Measurements from ENCODE around the gene TTLL5. TPM values are rescaled to one million over a fixed set of nuclear protein-coding genes. Genes with fewer than 3 reads are reported as not detected.

The TTLL5 gene
- total RNA-seq, 2 donors from 2014 or later, result 26.5 to 37.3 TPM

- H3K4me1 ChIP-seq, result no peaks in the 10 kb centered on the region
- no peak for DNase-seq
- H3K4me3 ChIP-seq, result no peak overlapping the region
- no peak for TF ChIP-seq CTCF (IDR thresholded peaks at IDR 0.05)
- no peak overlapping the region for H3K27ac ChIP-seq
- no peaks in the 10 kb centered on the region for H3K36me3 ChIP-seq
- H3K27me3 ChIP-seq, result no peaks in the 10 kb centered on the region
- no peaks in the 10 kb centered on the region for H3K9me3 ChIP-seq
- no peak overlapping the region for H3K9ac ChIP-seq (ENCODE audit: low read depth in 2 of 2, low read length in 2 of 2)
- intact Hi-C loops (cut with DNase I), result no loop called here
Observed at GRCh38 chr14:75879031-75879430, 218.0 kb downstream of the TTLL5 start.

GRCh38 chr14:75880512-75880911 is 219.5 kb downstream of the TTLL5 start:
- H3K4me3 ChIP-seq, result no peak overlapping the region
- H3K4me1 ChIP-seq, result no peaks in the 10 kb centered on the region
- H3K36me3 ChIP-seq, result no peaks in the 10 kb centered on the region
- H3K9me3 ChIP-seq, result no peaks in the 10 kb centered on the region
- no peak for DNase-seq
- no peak overlapping the region for H3K9ac ChIP-seq (ENCODE audit: low read depth in 2 of 2, low read length in 2 of 2)
- H3K27ac ChIP-seq, result no peak overlapping the region
- H3K27me3 ChIP-seq, result no peaks in the 10 kb centered on the region
- intact Hi-C loops (cut with DNase I), result no loop called here
- TF ChIP-seq CTCF (IDR thresholded peaks at IDR 0.05), result no peak

GRCh38 chr14:75881994-75882393 is 220.9 kb downstream of the TTLL5 start:
- intact Hi-C loops (cut with DNase I), result no loop called here
- Histone ChIP-seq H3K27me3 (no peaks in the 10 kb centered on the region), H3K4me1 (no peaks in the 10 kb centered on the region), H3K36me3 (no peaks in the 10 kb centered on the region), H3K9me3 (no peaks in the 10 kb centered on the region), H3K4me3 (no peak overlapping the region), H3K9ac (ENCODE audit: low read depth in 2 of 2, low read length in 2 of 2) (no peak overlapping the region), H3K27ac (no peak overlapping the region)
- no peak for TF ChIP-seq CTCF (IDR thresholded peaks at IDR 0.05)
- DNase-seq, result no peak

- Histone ChIP-seq H3K27ac (no peak overlapping the region), H3K9ac (ENCODE audit: low read depth in 2 of 2, low read length in 2 of 2) (no peak overlapping the region), H3K4me3 (no peak overlapping the region), H3K4me1 (no peaks in the 10 kb centered on the region), H3K36me3 (no peaks in the 10 kb centered on the region), H3K27me3 (no peaks in the 10 kb centered on the region), H3K9me3 (no peaks in the 10 kb centered on the region)
- no peak for TF ChIP-seq CTCF (IDR thresholded peaks at IDR 0.05)
- no peak for DNase-seq
- intact Hi-C loops (cut with DNase I), result no loop called here
Observed at GRCh38 chr14:75884198-75884611, 223.2 kb downstream of the TTLL5 start.

- Histone ChIP-seq H3K27ac (no peak overlapping the region), H3K9me3 (no peaks in the 10 kb centered on the region), H3K4me1 (no peaks in the 10 kb centered on the region), H3K4me3 (no peak overlapping the region), H3K9ac (ENCODE audit: low read depth in 2 of 2, low read length in 2 of 2) (no peak overlapping the region), H3K36me3 (no peaks in the 10 kb centered on the region), H3K27me3 (no peaks in the 10 kb centered on the region)
- TF ChIP-seq CTCF (IDR thresholded peaks at IDR 0.05), result no peak
- DNase-seq, result no peak
- intact Hi-C loops (cut with DNase I), result no loop called here
Observed at GRCh38 chr14:75885829-75886228, 224.8 kb downstream of the TTLL5 start.
